ENCODE results near the gene CYP8B1.

Gene CYP8B1

DNA sequence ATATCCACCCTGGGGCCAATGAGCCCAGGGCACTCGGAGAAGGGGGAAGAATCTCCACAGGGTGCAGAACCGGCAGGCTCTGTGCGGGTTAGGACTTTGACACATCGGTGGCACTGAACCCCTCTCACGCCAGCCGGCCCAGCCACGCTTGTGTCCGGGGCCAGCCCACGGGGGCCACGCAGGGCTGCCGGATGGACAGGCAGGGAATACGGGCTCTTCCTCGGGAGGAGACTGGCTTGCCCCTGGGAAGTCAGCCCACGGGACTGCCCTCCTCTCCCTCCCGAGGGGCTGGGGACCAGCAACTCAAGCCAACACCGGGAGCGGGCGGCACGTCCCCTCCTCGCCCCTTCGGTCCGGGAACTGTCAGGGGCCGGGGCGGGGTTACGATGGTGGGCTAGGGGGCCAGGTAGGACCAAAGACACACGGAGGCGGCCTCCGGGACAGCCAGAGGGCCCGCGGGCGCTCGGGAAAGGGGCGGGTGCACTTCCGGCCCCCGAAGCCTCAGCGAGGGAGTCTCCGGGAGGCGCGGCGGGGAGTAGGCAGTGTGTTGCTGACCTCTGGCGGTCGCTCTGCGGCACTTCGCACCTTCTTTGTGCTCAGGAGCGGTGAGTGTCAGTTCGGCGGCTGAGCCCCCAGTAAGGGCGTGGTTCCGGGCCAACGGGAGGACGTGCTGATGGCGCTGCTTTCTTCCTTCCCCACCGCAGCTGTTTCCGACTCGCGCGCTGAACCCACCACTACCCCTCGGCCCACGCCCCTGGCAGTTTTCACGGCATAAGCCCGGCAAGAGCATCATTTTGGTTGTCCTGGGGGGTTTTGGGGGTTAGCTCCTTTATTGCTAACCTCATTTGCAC is 5.1 kb upstream of the CYP8B1 start:
- Histone ChIP-seq H3K9me3 (ENCODE audit: control insufficient read depth, insufficient read depth, low read length) (no peaks in the 10 kb centered on the region), H3K27me3 (ENCODE audit: control insufficient read depth, low read length) (peaks cover 15% of the 10 kb centered on the region), H3F3A (ENCODE audit: control insufficient read depth, insufficient read depth) (no peaks in the 10 kb centered on the region), H3K79me2 (ENCODE audit: control insufficient read depth, low read length) (no peaks in the 10 kb centered on the region), H3K36me3 (ENCODE audit: control insufficient read depth, low read length) (no peaks in the 10 kb centered on the region), H3K4me2 (ENCODE audit: low read length) (peak overlapping the region; percentile 90), H3K27ac (ENCODE audit: low read depth, low read length) (no peak overlapping the region), H3K4me3 (ENCODE audit: low read length) (peak overlapping the region; percentile 81), H3K9me2 (replicated peaks; ENCODE audit: control insufficient read depth, low read length) (no peaks in the 10 kb centered on the region), H4K20me1 (ENCODE audit: control insufficient read depth, insufficient read depth, low read depth, low read length) (no peaks in the 10 kb centered on the region), H3K4me1 (ENCODE audit: control insufficient read depth, low read length) (peaks cover 11% of the 10 kb centered on the region)
- TF ChIP-seq, protein P1, sequence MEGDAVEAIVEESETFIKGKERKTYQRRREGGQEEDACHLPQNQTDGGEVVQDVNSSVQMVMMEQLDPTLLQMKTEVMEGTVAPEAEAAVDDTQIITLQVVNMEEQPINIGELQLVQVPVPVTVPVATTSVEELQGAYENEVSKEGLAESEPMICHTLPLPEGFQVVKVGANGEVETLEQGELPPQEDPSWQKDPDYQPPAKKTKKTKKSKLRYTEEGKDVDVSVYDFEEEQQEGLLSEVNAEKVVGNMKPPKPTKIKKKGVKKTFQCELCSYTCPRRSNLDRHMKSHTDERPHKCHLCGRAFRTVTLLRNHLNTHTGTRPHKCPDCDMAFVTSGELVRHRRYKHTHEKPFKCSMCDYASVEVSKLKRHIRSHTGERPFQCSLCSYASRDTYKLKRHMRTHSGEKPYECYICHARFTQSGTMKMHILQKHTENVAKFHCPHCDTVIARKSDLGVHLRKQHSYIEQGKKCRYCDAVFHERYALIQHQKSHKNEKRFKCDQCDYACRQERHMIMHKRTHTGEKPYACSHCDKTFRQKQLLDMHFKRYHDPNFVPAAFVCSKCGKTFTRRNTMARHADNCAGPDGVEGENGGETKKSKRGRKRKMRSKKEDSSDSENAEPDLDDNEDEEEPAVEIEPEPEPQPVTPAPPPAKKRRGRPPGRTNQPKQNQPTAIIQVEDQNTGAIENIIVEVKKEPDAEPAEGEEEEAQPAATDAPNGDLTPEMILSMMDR (IDR thresholded peaks at IDR 0.05; ENCODE audit: low read depth, low read length, poor library complexity, severe bottlenecking) = peak; percentile 84
- no peak for TF ChIP-seq EZH2phosphoT487 (IDR thresholded peaks at IDR 0.05; ENCODE audit: borderline replicate concordance, low read length)

DNA sequence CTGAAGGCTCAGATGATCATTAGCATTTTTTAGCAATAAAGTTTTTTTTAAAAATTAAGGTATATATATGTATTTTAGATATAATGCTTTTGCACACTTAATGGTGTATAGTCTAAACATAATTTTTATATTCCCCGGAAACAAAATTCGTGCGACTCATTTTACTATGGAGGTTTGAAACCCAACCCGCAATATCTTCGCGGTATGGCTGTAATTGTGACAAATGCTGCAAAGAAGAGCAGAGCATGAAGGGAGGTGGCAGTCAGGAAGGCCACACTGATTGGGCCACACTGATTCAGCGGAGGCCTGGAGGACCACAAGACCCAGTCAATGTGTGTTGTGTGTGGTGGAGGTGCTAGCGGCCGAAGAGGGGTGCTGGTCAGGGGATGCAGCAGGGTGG is 4.5 kb upstream of the CYP8B1 start:
- Histone ChIP-seq H3F3A (ENCODE audit: control insufficient read depth, insufficient read depth) (no peaks in the 10 kb centered on the region), H4K20me1 (ENCODE audit: control insufficient read depth, insufficient read depth, low read depth, low read length) (no peaks in the 10 kb centered on the region), H3K79me2 (ENCODE audit: control insufficient read depth, low read length) (no peaks in the 10 kb centered on the region), H3K27ac (ENCODE audit: low read depth, low read length) (no peak overlapping the region), H3K9me3 (ENCODE audit: control insufficient read depth, insufficient read depth, low read length) (no peaks in the 10 kb centered on the region), H3K4me2 (ENCODE audit: low read length) (peak overlapping the region; percentile 90), H3K36me3 (ENCODE audit: control insufficient read depth, low read length) (no peaks in the 10 kb centered on the region), H3K27me3 (ENCODE audit: control insufficient read depth, low read length) (peaks cover 13% of the 10 kb centered on the region), H3K4me3 (ENCODE audit: low read length) (peak overlapping the region; percentile 81), H3K9me2 (replicated peaks; ENCODE audit: control insufficient read depth, low read length) (no peaks in the 10 kb centered on the region), H3K4me1 (ENCODE audit: control insufficient read depth, low read length) (peaks cover 11% of the 10 kb centered on the region)
- no peak for TF ChIP-seq EZH2phosphoT487 (IDR thresholded peaks at IDR 0.05; ENCODE audit: borderline replicate concordance, low read length)

DNA sequence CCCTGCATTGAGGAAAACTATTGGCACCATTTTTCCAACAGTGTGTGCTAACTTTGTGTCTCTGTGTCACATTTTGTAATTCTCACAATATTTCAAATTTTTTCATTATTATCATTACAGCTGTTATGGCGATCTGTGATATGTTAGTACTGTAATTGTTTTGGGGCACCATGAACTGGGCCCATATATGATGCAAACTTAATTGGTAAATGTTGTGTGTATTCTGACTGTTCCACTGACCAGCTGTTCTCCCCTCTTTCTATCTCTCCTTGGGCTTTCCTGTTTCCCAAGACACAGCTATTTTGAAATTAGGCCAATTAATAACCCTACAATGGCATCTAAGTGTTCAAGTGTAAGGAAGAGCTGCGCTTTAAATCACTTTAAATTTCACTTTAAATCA is 2.2 kb upstream of the CYP8B1 start:
- Histone ChIP-seq H3K4me3 (ENCODE audit: low read length) (no peak overlapping the region), H3K9me3 (ENCODE audit: control insufficient read depth, insufficient read depth, low read length) (no peaks in the 10 kb centered on the region), H3K36me3 (ENCODE audit: control insufficient read depth, low read length) (no peaks in the 10 kb centered on the region), H3K27me3 (ENCODE audit: control insufficient read depth, low read length) (peaks cover 10% of the 10 kb centered on the region), H3K27ac (ENCODE audit: low read depth, low read length) (no peak overlapping the region), H3K4me2 (ENCODE audit: low read length) (no peak overlapping the region), H3K9me2 (replicated peaks; ENCODE audit: control insufficient read depth, low read length) (no peaks in the 10 kb centered on the region), H3K4me1 (ENCODE audit: control insufficient read depth, low read length) (peaks cover 11% of the 10 kb centered on the region), H3K79me2 (ENCODE audit: control insufficient read depth, low read length) (no peaks in the 10 kb centered on the region), H3F3A (ENCODE audit: control insufficient read depth, insufficient read depth) (no peaks in the 10 kb centered on the region), H4K20me1 (ENCODE audit: control insufficient read depth, insufficient read depth, low read depth, low read length) (no peaks in the 10 kb centered on the region)
- TF ChIP-seq, protein P1 (IDR thresholded peaks at IDR 0.05; ENCODE audit: low read depth, low read length, poor library complexity, severe bottlenecking) = no peak
- TF ChIP-seq EZH2phosphoT487 (IDR thresholded peaks at IDR 0.05; ENCODE audit: borderline replicate concordance, low read length) = no peak

Measured in DOHH2 (cell line).